Vagina (tissue), 2 donors: Measurements from ENCODE around the gene SDR39U1. TPM values are rescaled to one million over a fixed set of nuclear protein-coding genes. Genes with fewer than 3 reads are reported as not detected.

ENCODE experiments used
- DNase-seq, 2 donors: peaks; one replicate each; pipeline ENCODE4 v3.0.0-alpha.2; 2017; ENCODE audit errors: extremely low spot score in 2 of 2
- H3K27ac ChIP-seq: fragments of 200-600 bp; sonication (generic); one replicate; pipeline ENCODE4 v1.5.1; 2019
- H3K27me3 ChIP-seq: fragments of 200-600 bp; sonication (generic); one replicate; pipeline ENCODE4 v1.5.1; 2019
- H3K36me3 ChIP-seq, 2 donors: fragments of 200-600 bp; sonication (generic); one replicate each; pipeline ENCODE4 v1.5.1; 2017 to 2019
- H3K4me1 ChIP-seq: fragments of 200-600 bp; sonication (generic); one replicate; pipeline ENCODE4 v1.5.1; 2019
- H3K4me3 ChIP-seq, 2 donors: fragments of 200-600 bp; sonication (generic); 1 replicate in 1 of 2; 2 replicates in 1 of 2; pipeline ENCODE4 v1.5.1; 2016 to 2019
- H3K9me3 ChIP-seq: fragments of 200-600 bp; sonication (generic); one replicate; pipeline ENCODE4 v1.5.1; 2019
- CTCF ChIP-seq, 3 experiments: fragments of 450-650 bp in 2 of 3; fragments of 200-600 bp in 1 of 3; sonication (generic) in 1 of 3; IDR thresholded peaks; one replicate each; pipeline ENCODE4 v1.5.1; 2017 to 2019; ENCODE audit warnings: antibody characterized with exemption in 3 of 3, mild to moderate bottlenecking in 2 of 3, moderate library complexity in 2 of 3
- POLR2A ChIP-seq, 2 donors: fragments of 450-650 bp; IDR thresholded peaks; one replicate each; pipeline ENCODE4 v1.6.1; 2017; ENCODE audit warnings: antibody characterized with exemption in 2 of 2, mild to moderate bottlenecking in 2 of 2, moderate library complexity in 2 of 2
- POLR2AphosphoS5 ChIP-seq, 2 donors: sonication (generic); formaldehyde crosslinking; IDR thresholded peaks; one replicate each; pipeline ENCODE4 v1.9.0; 2017; ENCODE audit warnings: antibody characterized with exemption in 2 of 2, mild to moderate bottlenecking in 2 of 2, low read depth in 1 of 2; ENCODE audit not compliant: insufficient read depth in 1 of 2
- intact Hi-C: fragments of 100-400 bp; cut with DNase I; formaldehyde crosslinking; loops from one replicate; pipeline ENCODE4 v1.15.1; 2023
- total RNA-seq: library from RNA; depleted of rRNA; stranded (reverse); fragments of >200 nt; gene quantifications from one replicate; pipeline ENCODE4 v1.2.3, GENCODE V29; 2016

The SDR39U1 gene
- total RNA-seq, 1 donor from 2014 or later: 43.2 TPM

DNA sequence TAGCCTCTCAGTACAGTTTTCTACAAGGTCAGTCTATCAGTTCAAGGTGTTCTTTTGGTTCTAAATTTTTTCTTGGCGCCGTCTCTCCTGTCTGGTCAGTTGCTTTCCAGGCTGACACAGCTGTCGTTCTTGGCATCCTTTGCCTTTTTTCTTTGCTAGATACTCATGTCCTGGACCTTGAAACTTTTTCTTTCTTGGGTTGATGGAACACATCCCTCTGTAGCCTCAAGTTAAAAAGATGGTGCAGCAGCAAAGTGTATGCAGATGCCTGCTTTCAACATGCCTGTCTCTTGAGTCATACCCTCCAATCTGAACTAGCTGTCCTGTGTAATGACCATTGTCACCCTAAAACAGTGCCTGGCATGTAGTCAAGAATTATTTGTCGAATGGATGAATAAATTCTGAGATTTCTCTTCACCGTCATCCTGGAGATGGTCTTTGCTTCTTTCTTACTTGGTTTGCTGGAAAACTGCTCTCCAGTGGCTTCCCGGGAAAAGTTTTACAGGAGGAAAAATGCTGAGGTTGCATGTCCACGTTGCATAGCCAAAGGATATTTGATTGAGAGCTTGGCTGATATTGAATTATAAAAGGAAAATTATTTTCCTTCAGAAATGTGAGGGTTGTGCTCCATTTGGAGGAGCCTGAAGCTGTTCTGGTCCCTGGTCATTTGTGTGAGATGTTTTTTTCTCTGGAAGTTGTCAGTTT, 39.1 kb downstream of the SDR39U1 start:
- intact Hi-C loops: no loop called here
- H3K27me3 ChIP-seq: no peaks in the 10 kb centered on the region
- no peaks in the 10 kb centered on the region for H3K9me3 ChIP-seq
- no peak for DNase-seq
- peaks cover 64% of the 10 kb centered on the region for H3K4me1 ChIP-seq
- H3K4me3 ChIP-seq: peak overlapping the region in 1 of 2 donors; percentile 5
- no peak for TF ChIP-seq CTCF (IDR thresholded peaks at IDR 0.05)
- no peak for TF ChIP-seq POLR2A (IDR thresholded peaks at IDR 0.05)
- TF ChIP-seq POLR2AphosphoS5 (IDR thresholded peaks at IDR 0.05; ENCODE audit: insufficient read depth in 1 of 2, low read depth in 1 of 2): no peak
- peaks cover 0 to 10% of the 10 kb centered on the region in 2 donors for H3K36me3 ChIP-seq
- H3K27ac ChIP-seq: peak overlapping the region; percentile 91

- DNase-seq: no peak
- Histone ChIP-seq H3K36me3 (no peaks in the 10 kb centered on the region), H3K27ac (peak overlapping the region; percentile 91), H3K27me3 (no peaks in the 10 kb centered on the region), H3K9me3 (no peaks in the 10 kb centered on the region), H3K4me1 (peaks cover 74% of the 10 kb centered on the region), H3K4me3 (peak overlapping the region in 1 of 2 donors; percentile 19)
- TF ChIP-seq CTCF (IDR thresholded peaks at IDR 0.05): no peak
- intact Hi-C loops: no loop called here
Measured at GRCh38 chr14:24401810-24402702, 40.5 kb downstream of the SDR39U1 start.

GRCh38 chr14:24399999-24400718, 42.4 kb downstream of the SDR39U1 start:
- no peak for DNase-seq
- Histone ChIP-seq H3K4me3 (peak overlapping the region; percentile 69 to 79), H3K27ac (peak overlapping the region; percentile 91), H3K27me3 (no peaks in the 10 kb centered on the region), H3K36me3 (no peaks in the 10 kb centered on the region), H3K9me3 (no peaks in the 10 kb centered on the region), H3K4me1 (peaks cover 78% of the 10 kb centered on the region)
- TF ChIP-seq POLR2AphosphoS5 (IDR thresholded peaks at IDR 0.05; ENCODE audit: insufficient read depth in 1 of 2, low read depth in 1 of 2) (no peak), CTCF (IDR thresholded peaks at IDR 0.05) (no peak), POLR2A (IDR thresholded peaks at IDR 0.05) (no peak)
- intact Hi-C loops: no loop called here

DNA sequence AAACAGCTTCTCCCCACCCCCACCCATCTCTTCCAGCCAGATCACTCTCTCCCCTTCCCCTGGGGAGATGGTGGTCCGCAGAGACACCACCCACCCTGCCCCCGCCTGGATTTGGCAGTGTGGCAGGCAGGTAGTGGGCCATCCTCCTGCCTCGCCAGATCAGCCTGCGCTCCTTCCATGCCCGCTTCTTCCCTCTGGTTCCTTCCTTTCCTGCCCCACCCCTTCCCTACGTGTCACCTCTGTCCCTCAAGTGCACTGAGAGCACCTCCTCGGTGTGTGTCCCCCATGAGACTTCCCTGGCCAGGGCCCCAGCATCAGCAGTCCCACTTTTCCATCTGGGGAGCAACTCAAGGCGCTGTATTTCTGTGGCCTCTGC, 43.1 kb downstream of the SDR39U1 start:
- intact Hi-C loops: no loop called here
- Histone ChIP-seq H3K4me3 (peak overlapping the region; percentile 69 to 79), H3K9me3 (no peaks in the 10 kb centered on the region), H3K27ac (peak overlapping the region; percentile 91), H3K4me1 (peaks cover 71% of the 10 kb centered on the region), H3K27me3 (no peaks in the 10 kb centered on the region), H3K36me3 (no peaks in the 10 kb centered on the region)
- DNase-seq: no peak
- no peak for TF ChIP-seq POLR2AphosphoS5 (IDR thresholded peaks at IDR 0.05; ENCODE audit: insufficient read depth in 1 of 2, low read depth in 1 of 2)

GRCh38 chr14:24398653-24399446, 43.7 kb downstream of the SDR39U1 start, which contains the start of gene NYNRIN:
Gene NYNRIN (plus strand): TSS chr14:24399003. CDS start chr14:24399247, 244 bp downstream.
- Histone ChIP-seq H3K9me3 (no peaks in the 10 kb centered on the region), H3K4me1 (peaks cover 68% of the 10 kb centered on the region), H3K27ac (peak within 1 kb of the TSS; percentile 91), H3K27me3 (no peaks in the 10 kb centered on the region), H3K4me3 (peak within 1 kb of the TSS; percentile 69 to 79), H3K36me3 (no peaks in the 10 kb centered on the region)
- no peak for DNase-seq
- peak in 1 of 2 donors; percentile 26 for TF ChIP-seq POLR2A (IDR thresholded peaks at IDR 0.05)
- no peak for TF ChIP-seq CTCF (IDR thresholded peaks at IDR 0.05)
- TF ChIP-seq POLR2AphosphoS5 (IDR thresholded peaks at IDR 0.05; ENCODE audit: insufficient read depth in 1 of 2, low read depth in 1 of 2): peak in 1 of 2 donors; percentile 46
- intact Hi-C loops: no loop called here
